SH-SY5Y (cell line): ENCODE data around the gene NR3C2.

Experiments used
- GATA2 ChIP-seq: IDR thresholded peaks from 2 replicates; pipeline ENCODE4 v1.6.1; 2011; ENCODE audit warnings: mild to moderate bottlenecking, low read depth, low read length
- GATA3 ChIP-seq: IDR thresholded peaks from 2 replicates; pipeline ENCODE4 v1.6.1; 2011; ENCODE audit warnings: low read depth, mild to moderate bottlenecking, low read length, moderate library complexity

GRCh38 chr4:148162519-148162918 is 279.7 kb downstream of the NR3C2 start:
- TF ChIP-seq GATA2 (no peak), GATA3 (no peak)
